Activated CD4-positive, alpha-beta T cell treated with anti-CD3 and anti-CD28 coated beads for 36 hours (primary cell): ENCODE results near the gene CADM1. TPM values are rescaled to one million over a fixed set of nuclear protein-coding genes. Genes with fewer than 3 reads are reported as not detected.

ENCODE experiments used
- ATAC-seq: fragments of 200-7000 bp; cut with Tn5 transposase; one replicate; pipeline ENCODE4 v1.10.0; 2021; ENCODE audit warnings: mild to moderate bottlenecking, moderate library complexity
- CTCF ChIA-PET: fragments of 350-600 bp; sonication (Branson Sonifier 250); formaldehyde crosslinking; loops from one replicate; lab custom pipeline; 2021; ENCODE audit warnings: antibody characterized with exemption; lab: Charles Lee
- POLR2A ChIA-PET: fragments of 350-600 bp; sonication (Branson Sonifier 250); formaldehyde crosslinking; loops from one replicate; lab custom pipeline; 2021; ENCODE audit warnings: antibody characterized with exemption, inconsistent platforms; lab: Charles Lee
- DNase-seq: peaks from one replicate; pipeline ENCODE4 v3.0.0-alpha.2; 2020
- H3K27ac Mint-ChIP-seq: one replicate; pipeline ENCODE4 v1.8.0; 2021; ENCODE audit warnings: mixed read lengths
- H3K27me3 Mint-ChIP-seq: one replicate; pipeline ENCODE4 v1.8.0; 2021; ENCODE audit warnings: mixed read lengths
- H3K36me3 Mint-ChIP-seq: one replicate; pipeline ENCODE4 v1.8.0; 2021; ENCODE audit warnings: low read depth, mixed read lengths
- H3K4me1 Mint-ChIP-seq: one replicate; pipeline ENCODE4 v1.8.0; 2021; ENCODE audit warnings: mixed read lengths
- H3K4me3 Mint-ChIP-seq: one replicate; pipeline ENCODE4 v1.8.0; 2021; ENCODE audit warnings: mild to moderate bottlenecking, moderate library complexity, mixed read lengths
- H3K9me3 Mint-ChIP-seq: one replicate; pipeline ENCODE4 v1.8.0; 2021; ENCODE audit warnings: low read depth, mixed read lengths
- intact Hi-C, 2 experiments: fragments of 100-400 bp; cut with DNase I in 1 of 2; cut with micrococcal nuclease in 1 of 2; formaldehyde crosslinking; loops; one replicate each; pipeline versions ENCODE4 v1.14.2 to v1.15.1; 2022 to 2024; cut with DNase I, micrococcal nuclease
- total RNA-seq, 2 experiments: library from RNA; stranded (reverse); gene quantifications; one replicate each; pipeline ENCODE4 v1.2.3, GENCODE V29; 2021

Gene CADM1
- total RNA-seq, 2 experiments from 2014 or later = 0.58 to 0.91 TPM

DNA sequence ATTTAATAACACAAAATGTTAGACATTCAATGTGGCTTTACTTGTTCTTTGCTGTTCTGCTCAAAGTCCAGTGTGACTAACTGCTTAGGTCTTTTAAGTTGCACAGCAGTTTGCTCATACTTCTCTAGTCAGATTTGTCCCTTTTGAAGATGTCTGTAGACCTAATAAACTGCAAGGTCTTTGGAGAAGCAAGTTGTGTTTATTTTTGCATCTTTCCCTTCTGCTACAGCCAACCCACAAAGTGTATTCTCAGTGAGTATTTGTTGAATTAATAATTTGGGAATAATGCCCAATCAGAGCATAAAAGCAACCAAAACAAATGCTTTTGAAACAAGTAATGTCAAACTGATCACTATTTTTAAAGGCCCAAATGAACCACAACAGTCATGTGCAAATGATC lies 312.5 kb downstream of the CADM1 start:
- Mint-ChIP-seq H3K36me3 (no peaks in the 10 kb centered on the region), H3K27ac (no peak overlapping the region), H3K4me1 (peaks cover 4% of the 10 kb centered on the region), H3K27me3 (peaks cover 5% of the 10 kb centered on the region), H3K4me3 (no peak overlapping the region), H3K9me3 (no peaks in the 10 kb centered on the region)
- ATAC-seq = no peak
- ChIA-PET POLR2A (no interaction called here), CTCF (no interaction called here)
- intact Hi-C loops = no loop called here
- DNase-seq = no peak

DNA sequence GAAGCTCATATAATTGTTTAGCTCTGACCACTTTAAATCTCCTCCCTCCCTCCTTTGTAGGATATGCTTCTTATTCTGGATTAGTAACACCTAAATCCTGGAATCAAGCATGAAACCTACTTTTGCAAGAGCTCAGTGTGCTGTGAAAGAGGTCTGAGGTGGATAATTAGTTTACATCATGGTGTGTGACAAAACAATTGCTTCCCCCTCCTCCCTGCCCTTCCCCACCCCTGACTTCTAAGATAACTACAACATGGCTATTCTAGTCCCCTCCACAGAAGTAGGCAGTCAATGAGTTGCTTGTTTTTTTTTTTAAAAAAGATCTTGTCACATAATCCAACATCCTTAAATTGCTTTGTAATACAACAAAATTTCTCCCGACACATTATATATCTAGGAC lies 314.0 kb downstream of the CADM1 start:
- H3K27ac Mint-ChIP-seq = no peak overlapping the region
- intact Hi-C loops = no loop called here
- H3K4me3 Mint-ChIP-seq = no peak overlapping the region

DNA sequence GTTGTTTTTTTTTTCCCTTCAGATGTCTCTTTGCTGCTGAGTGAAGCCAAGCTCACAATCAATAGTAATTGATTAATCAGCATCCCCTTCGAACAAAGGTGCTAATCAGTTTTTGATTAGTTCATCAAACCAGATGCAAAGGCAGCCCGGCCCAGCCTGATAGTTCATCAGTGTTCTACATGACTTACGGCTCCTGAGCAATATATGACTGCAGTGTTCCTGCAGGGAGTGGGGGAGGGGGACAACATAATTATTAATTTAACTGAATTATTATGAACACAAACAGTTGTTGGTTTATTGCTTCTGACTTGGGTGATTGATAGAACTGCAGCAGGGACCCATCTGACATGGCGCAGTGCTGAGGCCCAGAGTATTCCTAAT lies 315.3 kb downstream of the CADM1 start:
- DNase-seq = no peak
- H3K9me3 Mint-ChIP-seq = no peaks in the 10 kb centered on the region

More for the DNA sequence above, 314.0 kb downstream of the CADM1 start:
- Mint-ChIP-seq H3K27me3 (peaks cover 8% of the 10 kb centered on the region), H3K36me3 (no peaks in the 10 kb centered on the region), H3K4me1 (peaks cover 4% of the 10 kb centered on the region), H3K9me3 (no peaks in the 10 kb centered on the region)
- no peak for ATAC-seq
- ChIA-PET POLR2A (no interaction called here), CTCF (interaction anchor here (0.6 kb wide), 1 partner anchor 21 kb away, joined by 3 read pairs; no protein-coding TSS in a partner anchor)
- no peak for DNase-seq

DNA sequence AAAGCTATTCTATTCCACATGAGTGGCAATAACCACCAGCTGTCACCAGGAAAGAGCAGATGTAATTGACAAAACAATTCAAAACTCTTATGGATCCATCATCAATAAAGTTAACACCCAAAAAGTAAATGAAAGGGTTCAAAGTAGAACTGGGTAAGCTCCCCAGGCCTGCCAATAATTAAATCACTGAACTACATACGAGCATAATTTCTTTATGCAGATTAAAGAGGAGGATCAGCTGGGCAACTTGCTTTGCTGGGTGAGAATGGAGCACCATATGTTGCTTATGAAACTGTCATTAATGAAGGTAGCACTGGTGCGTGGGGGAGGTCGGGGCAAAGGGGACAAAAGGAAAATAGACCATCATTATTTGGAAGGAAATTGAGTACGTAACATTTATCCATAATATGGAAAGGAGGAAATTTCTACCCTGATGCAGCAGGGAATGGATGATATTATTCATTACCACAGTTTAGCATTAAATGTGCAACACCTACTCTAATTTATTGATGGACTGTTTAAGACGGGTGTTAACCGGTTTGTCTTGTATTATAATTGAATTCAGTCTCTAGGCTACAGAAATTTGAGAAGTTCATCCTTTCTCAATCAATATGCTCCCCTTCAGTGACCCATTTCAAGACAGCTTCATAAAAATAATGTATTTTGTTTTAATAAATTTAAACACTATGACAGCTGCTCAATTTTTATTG lies 315.9 kb downstream of the CADM1 start:
- peaks cover 6% of the 10 kb centered on the region for H3K27me3 Mint-ChIP-seq
- ChIA-PET POLR2A (no interaction called here), CTCF (interaction anchor here (0.7 kb wide), 1 partner anchor 19 kb away, joined by 3 read pairs; no protein-coding TSS in a partner anchor)
- no peak overlapping the region for H3K27ac Mint-ChIP-seq
- no peaks in the 10 kb centered on the region for H3K36me3 Mint-ChIP-seq
- intact Hi-C loops = no loop called here
- H3K4me3 Mint-ChIP-seq = no peak overlapping the region
- DNase-seq (no peak), ATAC-seq (no peak)
- H3K9me3 Mint-ChIP-seq = no peaks in the 10 kb centered on the region
- H3K4me1 Mint-ChIP-seq = no peaks in the 10 kb centered on the region

More for the DNA sequence above, 315.3 kb downstream of the CADM1 start:
- H3K4me3 Mint-ChIP-seq = no peak overlapping the region
- intact Hi-C loops = no loop called here
- no peaks in the 10 kb centered on the region for H3K4me1 Mint-ChIP-seq
- no peak overlapping the region for H3K27ac Mint-ChIP-seq
- no peaks in the 10 kb centered on the region for H3K36me3 Mint-ChIP-seq
- ChIA-PET POLR2A (no interaction called here), CTCF (no interaction called here)
- ATAC-seq = no peak
- H3K27me3 Mint-ChIP-seq = peaks cover 6% of the 10 kb centered on the region

DNA sequence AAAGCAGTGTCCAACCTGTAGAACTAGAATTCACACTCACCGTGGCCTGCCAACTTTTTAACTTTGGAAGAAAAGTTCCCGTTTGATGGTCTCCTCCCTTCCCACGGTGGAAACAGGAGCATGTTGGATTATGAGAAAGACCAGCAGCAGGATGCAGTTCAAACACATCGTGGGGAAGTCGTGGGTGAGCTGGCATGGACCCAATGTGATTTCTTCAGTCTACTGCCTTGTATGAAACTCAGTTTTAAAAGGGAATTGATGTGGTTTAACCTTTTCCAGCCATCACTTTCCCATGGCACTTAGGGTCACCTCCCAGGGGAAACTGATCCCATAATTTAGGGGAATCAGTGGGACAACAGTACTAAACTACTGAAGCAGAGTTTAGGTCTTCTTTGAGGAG lies 318.3 kb downstream of the CADM1 start:
- no peak overlapping the region for H3K27ac Mint-ChIP-seq
- H3K27me3 Mint-ChIP-seq = peaks cover 6% of the 10 kb centered on the region
- ChIA-PET POLR2A (no interaction called here), CTCF (no interaction called here)
- H3K4me3 Mint-ChIP-seq = no peak overlapping the region
- no peaks in the 10 kb centered on the region for H3K4me1 Mint-ChIP-seq
- no peaks in the 10 kb centered on the region for H3K9me3 Mint-ChIP-seq
- ATAC-seq (no peak), DNase-seq (no peak)
- intact Hi-C loops = no loop called here
- H3K36me3 Mint-ChIP-seq = no peaks in the 10 kb centered on the region

DNA sequence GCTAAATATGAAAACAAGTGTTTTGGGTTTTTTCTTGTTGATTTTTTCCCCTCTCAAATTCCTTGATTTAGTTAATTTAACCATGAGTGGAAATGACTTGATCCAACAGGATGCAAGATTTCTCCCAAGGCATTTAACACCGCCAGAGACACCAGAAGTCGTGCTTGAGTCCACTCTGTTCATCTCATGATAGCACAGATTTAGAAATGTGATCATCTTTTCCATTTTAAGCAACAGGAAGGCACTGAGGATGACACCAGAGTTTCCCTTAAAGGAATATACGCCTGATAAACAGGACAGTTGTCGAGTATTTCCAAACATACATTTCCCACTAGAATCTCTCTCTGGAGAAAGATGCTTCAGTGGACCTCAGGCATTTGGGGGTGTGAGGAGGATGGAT lies 318.7 kb downstream of the CADM1 start:
- Mint-ChIP-seq H3K4me1 (no peaks in the 10 kb centered on the region), H3K4me3 (no peak overlapping the region), H3K27me3 (peaks cover 6% of the 10 kb centered on the region), H3K9me3 (no peaks in the 10 kb centered on the region), H3K27ac (no peak overlapping the region), H3K36me3 (no peaks in the 10 kb centered on the region)
- DNase-seq (no peak), ATAC-seq (no peak)
- intact Hi-C loops = no loop called here
- ChIA-PET CTCF (no interaction called here), POLR2A (no interaction called here)

DNA sequence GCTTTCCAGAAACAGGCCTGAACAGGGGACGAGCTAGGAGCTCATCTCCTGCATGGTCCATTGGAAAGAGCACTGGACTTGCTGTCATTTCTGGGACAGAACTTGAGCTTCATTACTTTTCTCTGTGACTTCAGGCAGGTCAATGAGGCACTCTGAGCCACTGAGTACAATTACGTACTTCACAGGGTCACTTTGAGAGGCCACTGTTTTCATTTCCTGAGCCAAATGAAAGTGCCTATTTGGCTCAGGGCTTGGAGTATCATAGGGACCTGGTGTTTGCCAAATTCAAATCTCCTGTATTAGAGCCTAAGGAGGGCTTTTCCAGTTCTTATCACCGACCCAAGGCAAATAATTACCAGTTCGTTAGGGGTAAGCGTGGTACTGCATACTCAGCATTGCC lies 319.3 kb downstream of the CADM1 start:
- Mint-ChIP-seq H3K9me3 (no peaks in the 10 kb centered on the region), H3K27ac (no peak overlapping the region), H3K27me3 (peaks cover 6% of the 10 kb centered on the region), H3K4me3 (no peak overlapping the region), H3K36me3 (no peaks in the 10 kb centered on the region), H3K4me1 (no peaks in the 10 kb centered on the region)
- ATAC-seq (no peak), DNase-seq (no peak)
- ChIA-PET POLR2A (no interaction called here), CTCF (no interaction called here)
- intact Hi-C loops = no loop called here

DNA sequence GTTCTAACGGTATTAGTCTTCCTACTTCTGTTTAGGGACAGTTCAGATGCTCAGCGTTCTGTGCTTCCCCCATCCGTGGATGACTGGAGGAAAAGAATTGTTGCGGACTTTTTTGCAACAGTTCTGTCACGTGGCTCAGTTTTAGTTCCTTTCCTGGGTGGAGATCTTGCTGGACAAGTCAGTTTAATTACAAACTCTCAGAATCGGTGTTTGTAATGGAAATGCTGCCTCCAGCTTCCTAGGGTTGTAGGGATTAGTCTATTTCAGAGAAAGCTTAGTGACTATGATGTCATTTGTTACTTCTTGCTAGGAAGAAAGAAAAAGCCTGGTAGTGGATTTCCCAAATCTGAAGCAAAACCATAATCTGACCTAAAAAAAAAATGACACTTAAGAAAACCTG lies 320.4 kb downstream of the CADM1 start:
- ChIA-PET POLR2A (no interaction called here), CTCF (no interaction called here)
- no peak overlapping the region for H3K4me3 Mint-ChIP-seq
- intact Hi-C loops = no loop called here
- no peak for ATAC-seq
- no peak for DNase-seq
- H3K36me3 Mint-ChIP-seq = no peaks in the 10 kb centered on the region
- no peaks in the 10 kb centered on the region for H3K9me3 Mint-ChIP-seq
- peaks cover 6% of the 10 kb centered on the region for H3K27me3 Mint-ChIP-seq
- no peak overlapping the region for H3K27ac Mint-ChIP-seq
- no peaks in the 10 kb centered on the region for H3K4me1 Mint-ChIP-seq

DNA sequence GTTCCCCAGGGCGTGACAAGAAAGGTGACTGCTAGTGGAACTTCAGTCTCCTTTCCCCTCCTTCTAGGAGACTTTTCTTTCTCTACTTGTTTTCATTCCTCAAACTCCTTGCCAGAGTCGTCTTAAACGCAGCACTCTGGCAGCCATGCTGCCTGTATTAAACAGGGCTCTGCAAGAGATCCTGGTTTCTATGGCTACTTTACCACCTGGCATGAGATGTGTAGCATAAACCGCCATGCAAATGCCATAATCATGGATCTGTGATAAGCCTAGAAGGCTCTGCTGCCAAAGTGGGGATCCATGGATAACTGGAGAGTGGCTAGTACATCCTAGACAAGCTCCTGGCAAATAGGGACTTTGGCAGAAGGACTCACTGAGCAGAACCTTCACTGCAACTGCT lies 321.1 kb downstream of the CADM1 start:
- peaks cover 3% of the 10 kb centered on the region for H3K27me3 Mint-ChIP-seq
- H3K4me1 Mint-ChIP-seq = no peaks in the 10 kb centered on the region
- DNase-seq (no peak), ATAC-seq (no peak)
- H3K27ac Mint-ChIP-seq = no peak overlapping the region
- no peaks in the 10 kb centered on the region for H3K36me3 Mint-ChIP-seq
- CTCF ChIA-PET = no interaction called here
- H3K4me3 Mint-ChIP-seq = no peak overlapping the region
- POLR2A ChIA-PET = no interaction called here
- H3K9me3 Mint-ChIP-seq = no peaks in the 10 kb centered on the region
- intact Hi-C loops = no loop called here

DNA sequence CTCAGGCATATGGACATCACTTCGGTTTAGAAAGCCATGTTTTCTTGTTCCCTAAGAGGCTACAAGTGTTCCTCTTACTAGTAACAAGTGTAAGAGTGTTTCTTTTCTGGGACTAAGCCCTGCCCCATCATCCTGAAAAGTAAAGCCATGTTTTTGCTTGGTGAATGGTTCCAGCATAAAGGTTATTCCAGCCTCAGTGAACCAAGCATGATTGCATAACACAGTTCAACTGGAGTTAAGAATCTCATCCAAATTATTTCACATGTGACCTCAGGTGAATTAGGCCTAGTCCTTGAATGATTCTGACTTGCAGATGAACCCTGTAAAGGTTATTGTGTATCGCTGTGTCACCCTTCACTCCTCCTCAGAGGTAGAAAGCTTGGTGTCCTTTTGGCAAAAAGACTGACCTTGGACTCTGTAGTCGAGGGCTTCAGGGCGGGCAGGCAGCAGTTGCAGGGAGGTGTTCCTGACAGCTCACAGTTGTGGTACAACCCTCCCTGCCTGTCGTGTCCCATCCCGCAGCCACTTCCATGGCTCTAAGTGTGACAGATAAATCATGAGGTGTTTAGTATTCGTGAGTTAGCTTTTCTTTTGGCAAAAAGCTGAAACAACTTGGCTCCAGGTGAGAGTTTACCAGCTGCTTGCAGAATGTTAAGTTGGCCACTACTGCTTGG lies 321.8 kb downstream of the CADM1 start:
- DNase-seq (no peak), ATAC-seq (no peak)
- Mint-ChIP-seq H3K36me3 (no peaks in the 10 kb centered on the region), H3K27ac (no peak overlapping the region), H3K27me3 (peaks cover 3% of the 10 kb centered on the region), H3K9me3 (no peaks in the 10 kb centered on the region), H3K4me3 (no peak overlapping the region), H3K4me1 (no peaks in the 10 kb centered on the region)
- intact Hi-C loops = no loop called here
- ChIA-PET CTCF (interaction anchor here (0.8 kb wide), 1 partner anchor 194 kb away, joined by 3 read pairs; no protein-coding TSS in a partner anchor), POLR2A (no interaction called here)

DNA sequence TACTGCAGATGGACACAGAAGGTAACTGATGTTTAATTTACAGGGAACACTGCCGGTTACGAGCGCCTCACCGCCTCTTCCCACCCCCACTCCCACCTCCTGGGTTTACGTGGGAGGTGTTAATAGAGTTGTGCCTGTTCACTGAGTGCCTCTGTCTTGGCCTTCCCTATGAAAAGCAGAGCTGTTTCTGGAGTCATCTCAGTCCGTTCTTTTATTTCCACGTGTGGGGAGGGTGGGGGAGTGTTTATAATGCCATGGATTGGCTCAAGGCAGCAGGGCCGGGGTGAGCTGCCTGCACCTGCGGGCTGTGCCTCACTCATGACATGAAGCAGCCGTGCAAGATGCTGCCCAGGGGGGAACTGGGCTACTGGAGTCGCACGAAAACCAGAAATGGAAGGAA lies 322.7 kb downstream of the CADM1 start:
- Mint-ChIP-seq H3K27me3 (peaks cover under 1% of the 10 kb centered on the region), H3K9me3 (no peaks in the 10 kb centered on the region), H3K4me3 (no peak overlapping the region), H3K36me3 (no peaks in the 10 kb centered on the region), H3K27ac (no peak overlapping the region), H3K4me1 (no peaks in the 10 kb centered on the region)
- intact Hi-C loops = no loop called here
- no peak for ATAC-seq
- no peak for DNase-seq
- POLR2A ChIA-PET = no interaction called here
- CTCF ChIA-PET = no interaction called here

DNA sequence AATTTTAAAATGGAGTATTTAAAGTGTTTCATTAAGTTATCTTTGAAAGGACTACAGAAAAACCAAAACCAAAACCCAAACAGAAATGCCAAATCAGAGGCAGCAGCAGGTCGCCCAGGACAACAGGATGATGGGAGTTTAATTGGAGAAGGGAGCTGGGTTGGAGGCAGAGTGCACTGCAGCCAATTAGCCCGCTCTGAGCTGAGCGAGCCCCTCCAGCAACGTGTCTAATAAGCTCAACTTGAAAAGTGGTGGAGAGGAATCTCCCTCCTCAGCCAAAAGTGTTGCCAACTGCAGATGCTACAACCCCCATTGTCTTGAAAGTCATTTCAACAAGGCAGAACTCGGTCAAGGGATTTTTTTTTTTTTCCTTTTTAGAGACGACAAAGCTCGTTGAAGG lies 323.9 kb downstream of the CADM1 start:
- no peaks in the 10 kb centered on the region for H3K4me1 Mint-ChIP-seq
- H3K27ac Mint-ChIP-seq = no peak overlapping the region
- POLR2A ChIA-PET = interaction anchor here (0.7 kb wide), 1 partner anchor 48 kb away, joined by 4 read pairs; no protein-coding TSS in a partner anchor
- H3K4me3 Mint-ChIP-seq = no peak overlapping the region
- DNase-seq (no peak), ATAC-seq (no peak)
- H3K27me3 Mint-ChIP-seq = peaks cover 3% of the 10 kb centered on the region
- intact Hi-C loops = no loop called here
- no peaks in the 10 kb centered on the region for H3K36me3 Mint-ChIP-seq
- no peaks in the 10 kb centered on the region for H3K9me3 Mint-ChIP-seq
- CTCF ChIA-PET = no interaction called here
